HCT116 (cell line): ENCODE results near the gene TGDS.

Experiments used
- CTCF ChIP-seq, 3 experiments: fragments of 200-600 bp in 1 of 3; sonication (generic) in 1 of 3; IDR thresholded peaks in 2 of 3; conservative IDR thresholded peaks in 1 of 3; 2 replicates each; pipeline ENCODE4 v1.5.1; 2012 to 2017; ENCODE audit warnings: low read depth in 2 of 3, low read length in 2 of 3, antibody characterized with exemption in 1 of 3, borderline replicate concordance in 1 of 3, control low read depth in 1 of 3, mild to moderate bottlenecking in 1 of 3, mixed read lengths in 1 of 3, mixed run types in 1 of 3, moderate library complexity in 1 of 3; ENCODE audit not compliant: insufficient read depth in 1 of 3
- ELF1 ChIP-seq: IDR thresholded peaks from 2 replicates; pipeline ENCODE4 v1.6.1; 2012; ENCODE audit warnings: low read depth, borderline replicate concordance
- EZH2 ChIP-seq: fragments of 200-600 bp; sonication (generic); IDR thresholded peaks from 2 replicates; pipeline ENCODE4 v1.6.1; 2017; ENCODE audit warnings: antibody characterized with exemption, mixed run types
- EZH2phosphoT487 ChIP-seq: fragments of 200-600 bp; IDR thresholded peaks from 2 replicates; pipeline ENCODE4 v1.6.1; 2018; ENCODE audit warnings: antibody characterized with exemption, borderline replicate concordance
- JUND ChIP-seq: IDR thresholded peaks from 2 replicates; pipeline ENCODE4 v1.6.1; 2012
- POLR2A ChIP-seq: IDR thresholded peaks from 2 replicates; pipeline ENCODE4 v1.7.0; 2011; ENCODE audit warnings: borderline replicate concordance; ENCODE audit not compliant: insufficient read depth, insufficient read length; ENCODE audit errors: extremely low read depth
- POLR2AphosphoS5 ChIP-seq: IDR thresholded peaks from 2 replicates; pipeline ENCODE4 v1.6.1; 2011; ENCODE audit warnings: mild to moderate bottlenecking, low read depth, low read length, moderate library complexity
- YY1 ChIP-seq: IDR thresholded peaks from 2 replicates; pipeline ENCODE4 v1.6.1; 2011; ENCODE audit warnings: low read length, low read depth, moderate library complexity, mild to moderate bottlenecking; ENCODE audit not compliant: insufficient replicate concordance; ENCODE audit errors: extremely low read depth
- TF ChIP-seq, protein P1 (sequence below): IDR thresholded peaks from 2 replicates; pipeline ENCODE4 v1.6.1; 2012

GRCh38 chr13:94552095-94552494 is 43.9 kb downstream of the TGDS start:
- TF ChIP-seq CTCF (IDR thresholded peaks at IDR 0.05 in 2 of 3, conservative IDR thresholded peaks at IDR 0.05 in 1 of 3; ENCODE audit: borderline replicate concordance in 1 of 3, insufficient read depth in 1 of 3, low read depth in 2 of 3, low read length in 2 of 3) (no peak), EZH2 (no peak), ELF1 (no peak), POLR2A (no peak), JUND (no peak), EZH2phosphoT487 (no peak), YY1 (no peak), POLR2AphosphoS5 (no peak)
- TF ChIP-seq, protein P1, sequence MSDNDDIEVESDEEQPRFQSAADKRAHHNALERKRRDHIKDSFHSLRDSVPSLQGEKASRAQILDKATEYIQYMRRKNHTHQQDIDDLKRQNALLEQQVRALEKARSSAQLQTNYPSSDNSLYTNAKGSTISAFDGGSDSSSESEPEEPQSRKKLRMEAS: no peak
